Neural cell (in vitro differentiated cells): ENCODE data around the gene QKI. TPM values are rescaled to one million over a fixed set of nuclear protein-coding genes. Genes with fewer than 3 reads are reported as not detected.

Experiments
- H2AFZ ChIP-seq: fragments of 200-600, 300-800 bp; sonication (generic), shearing (Covaris generic); 2 replicates; pipeline ENCODE4 v1.6.0; 2014; ENCODE audit warnings: low read depth, mild to moderate bottlenecking, antibody characterized with exemption, low read length, moderate library complexity
- H3F3A ChIP-seq: fragments of 200-600 bp; shearing (Covaris generic); 2 replicates; pipeline ENCODE4 v1.6.1; 2016; ENCODE audit warnings: mild to moderate bottlenecking, moderate library complexity, mixed read lengths, antibody characterized with exemption, low read length; ENCODE audit not compliant: insufficient read depth, poor library complexity, severe bottlenecking
- H3K27ac ChIP-seq: fragments of 200-600, 300-800 bp; sonication (generic), shearing (Covaris generic); 2 replicates; pipeline ENCODE4 v1.5.1; 2014; ENCODE audit warnings: mild to moderate bottlenecking, low read length, moderate library complexity
- H3K27me3 ChIP-seq: fragments of 300-800, 200-600 bp; sonication (generic), shearing (Covaris generic); 2 replicates; pipeline ENCODE4 v1.6.0; 2014; ENCODE audit warnings: mild to moderate bottlenecking, low read depth, low read length, moderate library complexity; ENCODE audit not compliant: insufficient read depth
- H3K36me3 ChIP-seq: fragments of 300-800, 200-600 bp; sonication (generic), shearing (Covaris generic); 2 replicates; pipeline ENCODE4 v1.5.1; 2014; ENCODE audit warnings: mild to moderate bottlenecking, antibody characterized with exemption, low read length, moderate library complexity; ENCODE audit not compliant: insufficient read depth
- H3K4me2 ChIP-seq: fragments of 300-800, 200-600 bp; sonication (generic), shearing (Covaris generic); 2 replicates; pipeline ENCODE4 v1.6.0; 2014; ENCODE audit warnings: mild to moderate bottlenecking, low read length
- H3K4me3 ChIP-seq: fragments of 300-800, 200-600 bp; sonication (generic), shearing (Covaris generic); 2 replicates; pipeline ENCODE4 v1.5.1; 2014; ENCODE audit warnings: mild to moderate bottlenecking, low read length, moderate library complexity
- H3K79me2 ChIP-seq: fragments of 200-600 bp; shearing (Covaris generic); replicated peaks from 2 replicates; pipeline ENCODE4 v1.6.0; 2014; ENCODE audit warnings: mild to moderate bottlenecking, low read length, moderate library complexity; ENCODE audit not compliant: insufficient read depth
- H3K9ac ChIP-seq: fragments of 300-800, 200-600 bp; sonication (generic), shearing (Covaris generic); 2 replicates; pipeline ENCODE4 v1.6.1; 2016; ENCODE audit warnings: mild to moderate bottlenecking, low read length, mixed read lengths
- H3K9me2 ChIP-seq: fragments of 200-600 bp; shearing (Covaris generic); 2 replicates; pipeline ENCODE4 v1.6.1; 2016; ENCODE audit warnings: mild to moderate bottlenecking, low read length, mixed read lengths; ENCODE audit not compliant: insufficient read depth
- H3K9me3 ChIP-seq: fragments of 200-600, 300-800 bp; sonication (generic), shearing (Covaris generic); 2 replicates; pipeline ENCODE4 v1.6.1; 2016; ENCODE audit warnings: mild to moderate bottlenecking, mixed run types, low read length, moderate library complexity, mixed read lengths
- H4K20me1 ChIP-seq: fragments of 200-600 bp; shearing (Covaris generic); 2 replicates; pipeline ENCODE4 v1.6.1; 2016; ENCODE audit warnings: mild to moderate bottlenecking, mixed run types; ENCODE audit not compliant: insufficient read depth
- CTCF ChIP-seq: fragments of 450-650 bp; IDR thresholded peaks from 2 replicates; pipeline ENCODE4 v1.5.1; 2014; ENCODE audit warnings: antibody characterized with exemption, mild to moderate bottlenecking, moderate library complexity; ENCODE audit not compliant: poor library complexity, severe bottlenecking
- EP300 ChIP-seq: fragments of 450-650 bp; conservative IDR thresholded peaks from 2 replicates; pipeline ENCODE4 v1.6.1; 2014; ENCODE audit warnings: antibody characterized with exemption, mild to moderate bottlenecking, moderate library complexity; ENCODE audit not compliant: poor library complexity, severe bottlenecking
- EZH2 ChIP-seq: fragments of 200-600, 300-800 bp; shearing (Covaris generic), sonication (generic); IDR thresholded peaks from 2 replicates; pipeline ENCODE4 v1.6.1; 2014; ENCODE audit warnings: antibody characterized with exemption, low read length, borderline replicate concordance, mild to moderate bottlenecking; ENCODE audit not compliant: insufficient read depth, poor library complexity, severe bottlenecking
- MXI1 ChIP-seq: fragments of 450-650 bp; conservative IDR thresholded peaks from 2 replicates; pipeline ENCODE4 v1.6.1; 2014; ENCODE audit warnings: antibody characterized with exemption, mild to moderate bottlenecking; ENCODE audit not compliant: poor library complexity, severe bottlenecking
- POLR2AphosphoS5 ChIP-seq: IDR thresholded peaks from 2 replicates; pipeline ENCODE4 v1.6.1; 2012
- RAD21 ChIP-seq: fragments of 450-650 bp; conservative IDR thresholded peaks from 2 replicates; pipeline ENCODE4 v1.6.1; 2014; ENCODE audit warnings: antibody characterized with exemption, mild to moderate bottlenecking, moderate library complexity
- REST ChIP-seq: IDR thresholded peaks from 2 replicates; pipeline ENCODE4 v1.6.1; 2012; ENCODE audit warnings: borderline replicate concordance
- SMC3 ChIP-seq: fragments of 450-650 bp; conservative IDR thresholded peaks from 2 replicates; pipeline ENCODE4 v1.6.1; 2014; ENCODE audit warnings: antibody characterized with exemption, mild to moderate bottlenecking, moderate library complexity; ENCODE audit not compliant: poor library complexity
- TAF1 ChIP-seq: IDR thresholded peaks from 2 replicates; pipeline ENCODE4 v1.6.1; 2012; ENCODE audit warnings: low read depth
- polyA plus RNA-seq: library from polyadenylated mRNA; depleted of rRNA; stranded (reverse); fragments of >200 nt; gene quantifications from 2 replicates; pipeline ENCODE4 v1.2.3, GENCODE V29; 2014

Gene QKI
- polyA plus RNA-seq, 1 donor from 2014 or later, result 39.0 TPM

- H2AFZ ChIP-seq, result no peak overlapping the region
- no peak overlapping the region for H3K4me3 ChIP-seq
- peaks cover 2% of the 10 kb centered on the region for H3K9me3 ChIP-seq
- H3K9ac ChIP-seq, result no peak overlapping the region
- H3K27me3 ChIP-seq, result no peaks in the 10 kb centered on the region
- H3K36me3 ChIP-seq, result no peaks in the 10 kb centered on the region
- no peaks in the 10 kb centered on the region for H4K20me1 ChIP-seq
- H3K9me2 ChIP-seq, result no peaks in the 10 kb centered on the region
- TF ChIP-seq MXI1 (no peak), SMC3 (no peak), REST (no peak), CTCF (no peak)
- H3K27ac ChIP-seq, result no peak overlapping the region
- H3K79me2 ChIP-seq, result no peaks in the 10 kb centered on the region
- no peak overlapping the region for H3K4me2 ChIP-seq
- no peaks in the 10 kb centered on the region for H3F3A ChIP-seq
These were observed 27.2 kb upstream of the QKI start for GRCh38 chr6:163387317-163387716.

- no peak overlapping the region for H2AFZ ChIP-seq
- no peaks in the 10 kb centered on the region for H3K79me2 ChIP-seq
- H3K9me2 ChIP-seq, result no peaks in the 10 kb centered on the region
- H3K9ac ChIP-seq, result no peak overlapping the region
- no peaks in the 10 kb centered on the region for H4K20me1 ChIP-seq
- no peak overlapping the region for H3K27ac ChIP-seq
- no peaks in the 10 kb centered on the region for H3K27me3 ChIP-seq
- H3K36me3 ChIP-seq, result no peaks in the 10 kb centered on the region
- no peak overlapping the region for H3K4me2 ChIP-seq
- TF ChIP-seq REST (no peak), POLR2AphosphoS5 (no peak), CTCF (no peak), SMC3 (no peak), RAD21 (no peak), MXI1 (no peak), TAF1 (no peak), EP300 (no peak), EZH2 (no peak)
- no peaks in the 10 kb centered on the region for H3F3A ChIP-seq
- no peaks in the 10 kb centered on the region for H3K9me3 ChIP-seq
- no peak overlapping the region for H3K4me3 ChIP-seq
These were observed 25.2 kb upstream of the QKI start for GRCh38 chr6:163389354-163389753.
